GM19395 (cell line): ENCODE results near the gene ADGRB2.

Experiments
- ATAC-seq: cut with Tn5 transposase; IDR thresholded peaks from one replicate; pipeline ENCODE4 v1.9.1; 2021; ENCODE audit warnings: mild to moderate bottlenecking, moderate library complexity; ENCODE audit not compliant: unreplicated experiment

Gene ADGRB2

DNA sequence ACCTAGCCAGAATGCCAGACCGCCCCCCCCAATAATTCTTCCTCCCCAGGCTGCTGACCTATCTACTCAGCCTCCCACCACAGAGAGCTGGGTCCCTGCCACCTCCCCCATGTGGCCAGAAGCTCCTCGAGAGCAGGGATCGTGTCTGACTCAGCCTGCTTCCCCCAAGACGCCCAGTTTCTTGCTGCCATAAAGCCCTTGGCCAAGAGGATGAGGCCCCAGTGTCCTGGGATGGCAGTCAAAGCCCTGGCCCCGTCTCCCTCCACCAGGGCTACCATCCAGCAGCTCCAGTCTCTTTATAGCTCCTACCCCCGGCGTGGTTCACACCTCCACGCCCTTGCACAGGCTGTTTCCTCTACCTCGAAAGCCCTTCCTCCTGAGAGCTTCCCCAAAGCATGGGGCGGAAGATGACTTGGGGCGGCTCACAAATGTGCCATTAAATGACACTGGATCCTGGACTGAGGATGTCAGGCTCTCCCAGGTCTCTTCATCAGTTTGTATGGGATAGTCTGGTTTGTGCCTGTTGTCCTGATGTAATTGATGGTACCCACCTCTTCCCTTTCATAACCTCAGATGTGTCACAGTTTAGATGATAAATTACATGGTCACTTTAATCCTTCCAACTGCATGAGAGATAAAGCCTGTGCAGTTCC lies 13.2 kb downstream of the ADGRB2 start:
- no peak for ATAC-seq

DNA sequence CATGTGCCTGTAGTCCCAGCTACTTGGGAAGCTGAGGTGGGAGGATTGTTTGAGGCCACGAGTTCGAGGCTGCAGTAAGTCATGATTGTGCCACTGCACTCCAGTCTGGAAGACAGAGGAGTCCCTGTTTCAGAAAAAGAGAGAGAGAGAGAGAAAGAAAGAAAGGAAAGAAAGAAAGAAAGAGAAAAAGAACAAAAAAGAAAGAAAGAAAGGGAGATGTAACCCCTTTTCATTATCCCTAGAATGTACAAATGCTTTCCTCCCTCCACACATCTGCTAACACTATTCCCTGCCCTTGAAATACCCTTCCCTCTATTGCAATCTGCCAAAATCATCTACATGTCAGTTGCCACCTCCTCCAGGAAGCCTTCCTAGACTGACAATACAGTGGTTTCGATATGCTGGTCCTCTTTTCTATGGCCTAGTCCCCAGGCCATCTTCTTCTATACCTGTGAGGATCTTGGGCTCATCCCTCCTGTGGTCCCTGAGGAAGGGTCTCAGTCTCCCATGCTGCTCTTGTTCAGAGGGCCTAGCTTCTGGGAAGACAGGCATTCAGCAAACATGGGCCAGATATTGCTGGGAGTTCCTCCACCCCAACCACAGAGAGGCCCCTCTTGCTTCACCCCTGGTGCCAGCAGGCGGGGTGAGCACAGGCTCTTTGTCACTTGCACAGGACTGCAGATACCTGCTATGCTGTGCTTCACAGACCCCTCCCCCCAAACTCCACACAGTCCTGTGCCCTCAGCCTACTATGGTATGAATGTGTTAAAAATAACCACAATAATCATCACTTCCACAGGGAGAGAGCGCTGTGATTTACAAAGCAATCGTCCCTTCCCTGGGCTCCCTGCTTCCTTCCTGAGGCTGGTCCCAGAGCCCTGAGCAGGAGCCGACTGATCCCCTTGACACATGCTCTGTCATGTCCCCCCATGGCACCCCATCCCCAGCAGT lies 14.1 kb downstream of the ADGRB2 start:
- ATAC-seq = no peak

DNA sequence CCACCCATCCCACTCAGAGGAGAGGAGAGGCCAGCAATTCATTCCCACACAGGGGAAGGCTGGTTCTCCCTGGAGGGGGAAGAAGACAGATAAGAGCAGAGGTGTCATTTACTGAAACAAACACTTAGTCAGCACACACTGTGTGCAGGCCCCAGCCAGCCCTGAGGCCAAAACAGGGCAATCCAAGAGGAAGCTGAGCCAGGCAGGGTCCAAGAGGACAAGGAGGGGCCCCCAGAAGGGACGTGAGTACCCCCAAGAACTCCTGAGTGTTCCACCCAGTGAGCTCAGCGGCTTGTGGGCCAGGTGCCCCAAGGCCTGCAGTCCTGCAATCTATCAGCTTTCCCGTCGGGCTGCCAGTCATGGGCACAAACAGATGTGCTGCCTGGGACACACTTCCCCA lies 15.8 kb downstream of the ADGRB2 start:
- no peak for ATAC-seq

DNA sequence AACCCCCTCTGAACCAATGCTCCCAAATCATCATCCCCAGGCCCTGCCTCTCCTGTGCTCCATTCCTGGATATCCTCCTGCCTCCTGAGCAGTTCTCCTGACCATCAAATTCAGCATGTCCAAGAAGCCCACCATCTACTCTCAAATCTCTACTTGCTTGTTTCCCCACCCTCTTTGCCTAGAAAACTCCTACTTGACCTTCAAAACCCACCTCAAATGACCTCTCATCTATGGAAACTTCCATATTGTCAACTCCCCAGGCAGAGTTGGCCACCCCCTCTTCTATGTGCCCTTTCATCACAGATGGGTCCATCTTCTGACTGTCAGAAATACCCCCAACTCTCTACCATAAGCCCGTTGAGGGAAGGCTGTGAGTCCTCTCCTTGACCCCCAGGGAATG lies 16.8 kb downstream of the ADGRB2 start:
- no peak for ATAC-seq

DNA sequence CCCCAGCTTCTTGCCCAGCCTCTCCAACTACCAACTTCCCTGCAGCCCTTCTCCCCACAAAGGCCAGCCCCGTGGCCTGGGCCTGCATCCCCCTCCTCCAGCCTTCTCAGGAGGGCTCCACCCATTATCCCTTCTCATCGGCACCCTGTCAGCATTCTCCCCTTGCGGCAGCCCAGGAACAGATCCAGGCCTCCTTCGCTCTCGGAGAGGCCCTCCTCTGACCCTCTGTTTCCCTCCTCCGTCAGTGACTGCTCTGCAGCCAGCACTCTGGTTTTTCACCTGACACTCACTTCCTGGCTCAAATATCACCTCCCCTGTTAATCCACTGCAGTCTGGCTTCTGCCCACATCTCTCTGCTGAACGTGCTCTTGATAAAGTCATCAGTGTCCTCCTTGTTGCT lies 17.5 kb downstream of the ADGRB2 start:
- ATAC-seq = no peak

DNA sequence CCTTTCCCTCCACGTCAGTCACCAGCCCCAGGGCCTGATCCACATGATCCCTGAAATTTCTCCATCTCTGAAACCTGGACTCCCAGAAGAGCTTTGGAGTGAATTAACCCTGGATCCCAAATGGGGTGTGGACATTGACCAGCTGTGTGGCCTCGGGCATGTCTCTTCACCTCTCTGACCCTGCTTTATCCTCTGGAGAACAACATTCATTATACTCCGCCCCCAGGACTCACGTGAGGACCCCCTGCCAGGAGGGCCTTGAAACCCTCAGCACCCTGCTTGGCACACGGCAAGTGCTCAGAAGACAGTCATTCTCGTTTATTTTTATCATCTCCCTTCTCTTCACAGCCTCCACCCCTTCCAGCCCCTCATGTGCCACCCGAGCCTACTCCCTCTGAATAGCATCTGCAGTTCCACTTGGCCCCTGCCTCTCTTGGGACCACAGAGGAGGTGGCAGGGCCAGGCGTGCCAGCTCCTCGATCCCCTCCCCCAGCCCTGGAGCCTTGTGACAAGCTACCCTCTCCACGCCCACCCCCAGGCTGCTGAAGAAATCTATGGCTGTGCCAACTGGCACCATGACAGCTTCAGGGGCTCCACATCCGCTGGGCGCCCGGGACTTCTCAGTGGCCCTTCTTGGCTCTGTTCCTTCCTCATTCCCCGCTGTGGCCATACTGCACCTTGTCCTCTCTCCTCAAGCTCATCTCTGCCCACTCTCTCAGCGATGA lies 18.0 kb downstream of the ADGRB2 start:
- ATAC-seq = no peak

DNA sequence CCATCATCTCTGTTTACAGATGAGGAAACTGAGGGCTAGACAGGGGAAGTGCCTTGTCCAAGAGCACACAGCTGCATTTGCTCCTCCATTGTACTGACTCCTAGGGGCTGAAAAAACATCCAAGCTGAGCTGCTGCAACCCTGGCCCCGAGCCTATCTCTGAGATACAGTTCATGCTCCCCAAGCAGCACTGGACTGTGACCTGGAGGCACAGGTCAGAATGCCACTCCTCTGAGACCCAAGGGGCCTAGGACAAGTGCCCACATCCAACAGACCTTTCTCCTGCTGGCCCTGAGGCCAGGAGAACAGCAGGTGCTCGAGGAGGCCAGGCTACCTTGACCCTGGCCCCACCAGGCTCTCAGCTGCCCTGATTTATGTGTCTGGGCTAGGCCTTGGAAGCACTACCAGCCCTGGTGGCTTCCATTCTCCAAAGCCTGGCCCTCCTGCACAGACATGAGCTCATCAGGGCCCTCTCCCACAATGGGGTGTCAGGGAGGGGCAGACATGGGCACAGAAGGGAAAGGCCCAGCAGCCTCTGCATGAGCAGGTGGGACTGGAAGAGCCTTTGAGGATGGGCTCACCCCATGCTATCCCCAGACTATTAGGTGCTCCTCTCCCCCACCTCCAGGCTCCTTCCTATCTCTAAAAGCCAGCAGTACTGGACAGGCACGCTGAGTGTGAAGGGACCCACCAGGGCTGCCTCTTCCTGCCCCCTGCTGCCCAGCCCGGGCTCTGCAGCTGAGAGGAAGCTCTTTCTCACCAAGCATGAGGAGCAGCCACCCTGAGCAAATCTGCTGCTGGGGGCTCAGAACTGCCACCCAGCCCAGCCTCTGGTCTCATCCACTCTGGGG lies 18.8 kb downstream of the ADGRB2 start:
- ATAC-seq = no peak

DNA sequence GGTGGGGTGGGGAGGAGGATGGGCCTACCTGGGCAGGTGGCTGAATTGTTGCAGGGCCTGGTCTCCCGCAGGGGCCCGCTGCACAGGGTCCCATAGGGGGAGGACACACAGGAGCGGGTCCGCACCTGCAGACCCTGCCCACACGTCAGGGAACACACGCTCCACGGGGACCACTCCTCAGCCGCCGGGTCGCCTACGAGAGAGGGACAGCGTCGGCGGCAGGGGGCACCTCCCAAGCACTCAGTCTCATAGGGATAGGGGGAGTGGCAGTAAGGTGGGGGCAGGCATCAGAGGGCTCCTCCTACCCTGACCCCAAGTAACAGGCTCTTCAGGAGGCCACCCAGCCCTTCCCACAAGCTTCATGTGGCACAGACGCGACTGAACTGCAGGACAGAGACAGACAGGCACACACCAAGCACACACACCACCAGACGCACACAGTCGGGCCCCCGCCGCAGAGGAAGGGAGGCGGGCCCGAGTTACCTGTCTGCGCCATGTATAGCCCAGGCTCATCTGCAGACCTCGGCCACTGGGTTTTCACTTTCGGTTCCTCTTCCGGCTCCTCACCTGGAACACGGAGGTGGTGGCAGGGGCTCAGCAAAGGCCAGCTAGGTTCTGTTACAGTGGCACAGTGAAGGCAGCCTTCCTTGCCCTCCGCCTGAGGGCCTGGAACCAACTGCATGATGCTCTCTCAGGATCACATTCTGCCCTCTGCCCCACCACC lies 19.8 kb downstream of the ADGRB2 start:
- peak; percentile 73 for ATAC-seq

DNA sequence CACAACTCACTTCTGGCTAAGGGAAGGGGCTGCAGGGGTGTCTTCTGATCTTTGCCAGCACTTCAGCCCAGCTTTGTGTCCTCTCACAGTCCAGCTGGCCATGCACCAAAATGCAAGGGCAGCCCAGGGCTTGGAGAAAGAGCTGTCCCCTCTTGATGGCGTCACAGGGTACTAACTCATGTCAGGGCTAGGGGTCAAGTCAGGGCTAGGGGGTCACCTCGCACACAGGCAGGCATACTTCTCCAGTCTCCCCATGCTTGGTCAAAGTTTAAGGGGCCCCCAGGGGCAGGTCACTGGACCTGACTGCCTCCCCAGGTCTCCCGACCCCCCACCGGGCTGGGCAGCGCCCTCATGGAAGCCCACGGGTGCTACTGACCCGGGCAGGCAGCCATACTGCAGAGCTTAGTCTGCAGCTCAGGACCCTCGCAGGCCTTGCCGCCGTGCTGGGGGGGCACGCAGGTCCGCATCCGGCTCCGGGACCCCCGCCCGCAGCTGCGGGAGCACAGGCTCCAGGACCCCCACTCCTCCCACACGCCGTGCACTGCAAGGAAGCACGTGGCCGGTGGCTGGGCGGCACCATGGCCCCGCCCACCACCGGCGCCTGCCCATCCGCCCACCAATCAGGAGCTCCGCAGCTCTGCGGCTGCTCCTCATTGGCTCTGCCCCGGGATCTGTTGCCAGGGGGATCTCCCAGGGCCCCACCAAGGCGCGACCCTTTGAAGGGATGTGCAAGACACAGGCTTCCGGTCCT lies 21.5 kb downstream of the ADGRB2 start:
- no peak for ATAC-seq

DNA sequence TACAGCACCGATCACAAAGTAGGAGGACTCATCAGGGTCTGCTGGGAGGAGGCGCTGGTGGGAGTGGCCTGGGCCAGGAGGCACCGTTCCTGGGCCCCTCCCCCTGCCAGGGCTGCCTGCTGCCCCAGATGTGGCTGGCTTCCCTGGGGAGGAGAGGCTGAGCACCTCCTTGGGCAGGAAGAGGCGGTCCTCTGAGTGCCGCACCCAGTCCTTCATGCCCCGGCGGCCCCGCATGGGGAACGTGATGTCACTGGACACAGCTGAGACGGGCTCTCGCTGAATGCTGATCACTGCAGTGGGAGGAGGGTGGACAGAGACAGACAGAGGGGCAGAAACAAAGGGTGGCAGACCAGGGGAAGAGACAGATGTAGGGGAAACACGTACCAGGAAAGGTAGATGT lies 24.8 kb downstream of the ADGRB2 start:
- no peak for ATAC-seq

DNA sequence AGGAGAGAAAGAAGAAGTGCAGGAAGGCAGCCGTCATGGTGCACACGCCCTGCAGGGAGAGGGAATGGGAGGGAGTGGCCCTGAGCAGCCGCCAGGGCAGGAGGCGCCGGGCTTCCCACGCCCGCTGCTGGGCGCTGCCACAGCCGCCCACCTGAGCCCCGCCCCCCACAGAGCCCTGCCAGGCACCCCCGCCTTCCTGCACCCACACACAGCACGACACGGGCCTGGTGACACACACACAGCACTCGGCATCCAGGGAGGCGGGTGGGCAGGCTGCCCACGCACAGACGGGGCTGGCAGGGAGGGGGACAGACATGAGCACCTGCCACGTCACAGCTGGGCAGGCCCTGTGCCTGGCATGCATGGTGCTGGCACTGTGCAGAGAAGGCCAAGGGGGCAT lies 27.5 kb downstream of the ADGRB2 start:
- ATAC-seq = no peak

DNA sequence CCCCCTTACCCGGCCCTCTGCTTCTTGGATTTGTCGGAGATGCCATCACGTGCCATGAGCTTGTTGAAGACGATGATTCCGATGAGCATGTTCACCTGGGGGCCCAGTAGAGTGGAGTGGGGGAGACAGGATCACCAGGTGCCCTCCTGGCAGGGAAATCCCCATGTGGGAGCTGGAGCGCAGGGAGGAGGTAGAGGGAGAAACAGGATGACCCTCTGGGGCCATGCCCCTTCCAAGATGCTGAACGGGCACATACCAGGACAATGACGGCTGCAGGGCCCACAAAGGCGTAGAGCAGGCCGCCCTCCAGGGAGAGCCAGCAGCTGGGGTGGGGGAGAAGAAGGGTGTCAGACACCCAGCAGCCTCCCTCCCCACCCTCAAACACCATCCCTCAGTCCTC lies 28.6 kb downstream of the ADGRB2 start:
- no peak for ATAC-seq

DNA sequence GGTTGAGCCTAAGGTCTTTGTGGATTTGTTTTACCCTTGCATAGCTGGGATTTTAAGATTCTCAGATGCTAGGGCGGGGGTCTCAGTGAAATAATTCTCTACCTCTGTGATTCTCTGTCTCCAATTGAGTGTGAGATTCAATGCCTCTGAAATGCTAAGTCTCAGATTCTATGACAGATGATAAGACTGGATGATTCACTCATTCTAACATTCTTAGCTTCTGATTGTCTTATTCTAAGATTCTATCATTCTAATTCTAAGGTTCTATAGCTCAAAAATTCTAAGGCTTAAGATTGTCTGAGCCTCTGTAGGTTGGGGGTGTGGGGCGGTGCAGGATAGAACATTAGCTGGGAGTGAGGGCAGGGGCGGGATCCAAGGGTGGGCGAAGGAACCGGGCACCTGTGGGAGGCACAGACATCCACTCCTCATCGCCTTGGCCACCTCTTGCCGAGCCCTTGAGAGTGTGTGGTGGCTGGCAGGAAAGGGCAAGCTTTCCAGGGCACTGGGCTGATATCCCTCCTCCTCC lies 29.5 kb downstream of the ADGRB2 start:
- no peak for ATAC-seq

DNA sequence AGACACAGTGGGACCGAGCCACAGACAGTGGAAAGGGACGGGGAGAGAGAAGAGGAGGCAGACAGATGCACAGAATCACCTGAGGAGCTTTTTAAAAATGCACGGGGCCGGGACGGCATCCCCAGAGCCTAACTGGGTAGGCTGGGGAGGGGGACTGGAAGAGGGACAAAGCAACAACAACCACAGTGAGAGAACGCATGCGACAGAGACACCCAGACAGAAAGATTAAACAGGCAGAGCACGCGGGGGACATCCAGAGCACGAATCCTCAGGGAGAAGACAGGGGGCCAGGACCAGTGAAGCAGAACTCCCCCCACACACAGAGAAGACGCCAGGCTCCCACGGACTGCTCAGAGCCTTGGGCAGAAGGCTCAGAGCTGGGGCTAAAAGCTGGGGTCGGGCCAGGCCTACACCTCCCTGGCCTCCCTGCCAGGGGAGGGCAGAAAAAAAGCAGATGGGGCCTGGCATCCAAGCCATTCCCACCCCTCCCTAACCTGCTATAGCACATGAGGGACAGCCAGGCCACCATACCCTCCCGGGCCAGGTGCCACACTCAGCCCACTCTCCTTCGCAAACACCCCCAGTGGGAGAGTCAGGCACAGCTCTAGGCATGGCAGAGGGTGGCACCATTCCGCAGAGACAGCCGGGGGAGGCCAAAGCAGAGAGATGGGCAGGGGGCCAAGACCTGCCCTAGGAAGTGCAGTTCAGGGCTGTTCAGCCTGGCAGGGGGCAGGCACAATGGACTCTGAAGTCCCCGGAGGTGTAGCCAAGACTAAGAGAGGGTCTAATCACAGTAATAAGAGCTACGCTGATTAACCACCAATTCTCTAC lies 30.5 kb downstream of the ADGRB2 start:
- no peak for ATAC-seq

DNA sequence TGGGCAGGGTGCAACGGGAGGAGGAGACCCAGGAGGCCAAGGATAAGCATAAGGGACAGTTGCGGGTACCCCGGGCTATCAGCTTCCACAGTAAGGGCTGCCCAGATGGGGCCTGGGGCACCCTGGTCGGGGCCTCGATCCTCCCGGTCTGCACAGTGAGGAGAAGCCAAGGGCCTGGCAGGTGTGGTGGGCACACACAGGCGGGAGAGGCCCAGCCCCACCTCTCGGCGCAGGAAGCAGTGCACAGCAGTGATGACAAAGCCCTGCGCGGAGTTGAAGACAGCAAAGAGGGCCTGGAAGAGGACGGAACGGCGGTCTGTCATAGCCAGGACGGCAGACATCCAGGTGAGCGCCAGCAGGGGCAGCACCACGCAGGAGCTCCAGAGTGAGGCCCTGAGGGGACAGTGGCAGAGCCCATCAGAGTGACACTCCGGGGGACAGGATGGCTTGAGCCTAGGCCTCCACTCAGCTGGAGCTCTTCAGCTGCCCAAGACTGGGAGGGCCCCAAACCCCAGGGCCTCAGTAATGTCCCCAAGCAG lies 31.3 kb downstream of the ADGRB2 start:
- ATAC-seq = no peak

DNA sequence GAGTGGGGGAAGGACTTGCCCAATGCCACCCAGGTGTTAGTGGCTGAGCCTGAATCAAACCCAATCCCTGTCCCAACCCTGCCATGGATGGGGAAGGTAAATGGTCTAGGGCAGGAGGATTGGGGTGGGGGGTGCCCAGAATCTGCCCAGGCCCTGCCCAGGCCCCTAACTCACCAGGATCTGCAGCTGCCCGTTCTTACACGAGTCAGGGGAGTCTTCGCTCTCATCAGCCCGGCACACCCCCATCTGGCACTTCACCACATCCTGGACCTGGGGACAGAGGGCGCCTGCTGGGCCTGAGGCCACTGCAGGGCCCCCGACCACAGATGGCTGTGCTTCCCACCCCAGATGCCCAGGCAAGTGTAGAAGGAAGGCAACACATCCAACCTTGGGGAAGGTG lies 31.8 kb downstream of the ADGRB2 start:
- ATAC-seq = no peak

DNA sequence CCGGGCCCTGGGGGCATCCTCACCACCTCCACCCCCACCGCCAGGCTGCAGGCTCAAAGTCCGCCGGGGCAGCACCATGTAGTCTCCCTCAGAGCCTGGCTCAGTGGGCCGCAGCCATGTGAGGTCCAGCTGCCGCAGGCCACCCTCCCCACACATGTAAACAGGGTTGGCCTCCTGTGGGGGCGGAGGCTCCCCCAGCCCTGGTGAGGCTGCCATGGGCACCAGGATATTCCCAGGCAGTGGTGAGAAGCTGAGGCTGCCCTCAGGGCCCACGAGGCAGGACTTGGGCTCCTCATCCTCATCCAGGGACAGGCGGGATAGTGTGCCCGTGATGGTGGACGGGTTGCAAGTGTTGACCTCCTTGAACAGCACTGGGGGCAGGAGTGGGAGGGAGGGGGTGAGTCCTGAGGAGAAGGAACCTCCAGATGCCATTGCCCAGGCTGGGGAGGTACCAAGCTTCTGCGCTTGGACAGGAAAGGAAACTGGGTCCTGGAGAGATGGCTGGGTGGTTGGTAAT lies 33.0 kb downstream of the ADGRB2 start:
- ATAC-seq = no peak
